H1 (cell line): ENCODE data around the gene ALPG. TPM values are rescaled to one million over a fixed set of nuclear protein-coding genes. Genes with fewer than 3 reads are reported as not detected.

Experiments used
- CTCF ChIA-PET: fragments of 300-600 bp; sonication (Branson Sonifier 250); formaldehyde crosslinking; loops from one replicate; lab custom pipeline; 2021; ENCODE audit not compliant: partially characterized antibody; lab: Charles Lee
- POLR2A ChIA-PET: fragments of 300-600 bp; sonication (Branson Sonifier 250); formaldehyde crosslinking; loops from one replicate; lab custom pipeline; 2021; ENCODE audit warnings: inconsistent platforms; ENCODE audit not compliant: partially characterized antibody; lab: Charles Lee
- DNase-seq, 2 experiments: peaks; one replicate each; pipeline versions ENCODE4 v3.0.0 to v3.0.0-alpha.2; 2010 to 2022; ENCODE audit warnings: low spot score in 2 of 2, low read depth in 1 of 2, mixed read lengths in 1 of 2
- FAIRE-seq: peaks from 2 replicates; lab custom pipeline; 2011; peaks lifted over from hg19 to GRCh38; lab: Jason Lieb, UNC
- H2AFZ ChIP-seq: 2 replicates; pipeline ENCODE4 v1.8.1; 2012; ENCODE audit warnings: low read length, inconsistent platforms
- H2AK5ac ChIP-seq: 2 replicates; pipeline ENCODE4 v1.6.1; 2013; ENCODE audit warnings: low read depth, low read length
- H2BK120ac ChIP-seq: replicated peaks from 2 replicates; pipeline ENCODE3; 2013; ENCODE audit warnings: low read depth, low read length, inconsistent platforms
- H2BK12ac ChIP-seq: 2 replicates; pipeline ENCODE4 v1.6.1; 2013; ENCODE audit warnings: low read depth, low read length
- H2BK15ac ChIP-seq: 2 replicates; pipeline ENCODE4 v1.6.1; 2013; ENCODE audit warnings: low read length
- H2BK20ac ChIP-seq: 2 replicates; pipeline ENCODE4 v1.6.1; 2013; ENCODE audit warnings: low read length
- H2BK5ac ChIP-seq: 2 replicates; pipeline ENCODE4 v1.6.1; 2013; ENCODE audit warnings: low read depth, low read length
- H3K14ac ChIP-seq: 2 replicates; pipeline ENCODE4 v1.6.1; 2013; ENCODE audit warnings: inconsistent platforms; ENCODE audit not compliant: insufficient read length
- H3K18ac ChIP-seq: 2 replicates; pipeline ENCODE4 v1.6.1; 2013; ENCODE audit warnings: low read length; ENCODE audit errors: extremely low read depth
- H3K23ac ChIP-seq: 2 replicates; pipeline ENCODE4 v1.6.1; 2013; ENCODE audit warnings: inconsistent platforms; ENCODE audit not compliant: insufficient read length
- H3K23me2 ChIP-seq: 2 replicates; pipeline ENCODE4 v1.6.1; 2013; ENCODE audit warnings: low read depth, low read length
- H3K27ac ChIP-seq: 2 replicates; pipeline ENCODE4 v1.6.1; 2011; ENCODE audit warnings: low read depth, low read length, inconsistent platforms
- H3K27me3 ChIP-seq, 4 experiments: replicated peaks in 1 of 4; 1 replicate in 1 of 4; 2 replicates in 3 of 4; pipeline versions ENCODE4 v1.6.1 to v1.8.1; 2011 to 2013; ENCODE audit warnings: low read length in 3 of 4, mild to moderate bottlenecking in 3 of 4, inconsistent platforms in 2 of 4, mixed read lengths in 2 of 4, moderate library complexity in 1 of 4; ENCODE audit not compliant: control insufficient read depth in 3 of 4, insufficient read depth in 3 of 4; ENCODE audit errors: extremely low read depth in 1 of 4
- H3K36me3 ChIP-seq, 4 experiments: 2 replicates each; pipeline versions ENCODE4 v1.6.1 to v1.8.1; 2011 to 2013; ENCODE audit warnings: mild to moderate bottlenecking in 4 of 4, low read length in 3 of 4, moderate library complexity in 2 of 4, control low read depth in 1 of 4, inconsistent platforms in 1 of 4; ENCODE audit not compliant: insufficient read depth in 4 of 4, control insufficient read depth in 2 of 4
- H3K4ac ChIP-seq: replicated peaks from 2 replicates; pipeline ENCODE3; 2013; ENCODE audit warnings: low read length, low read depth, mixed read lengths, inconsistent platforms; ENCODE audit not compliant: insufficient read length
- H3K4me1 ChIP-seq, 4 experiments: replicated peaks in 1 of 4; 1 replicate in 1 of 4; 2 replicates in 3 of 4; pipeline versions ENCODE4 v1.6.1 to v1.8.1; 2011 to 2013; ENCODE audit warnings: low read length in 3 of 4, inconsistent platforms in 2 of 4, mixed read lengths in 1 of 4; ENCODE audit not compliant: insufficient read depth in 4 of 4, control insufficient read depth in 3 of 4
- H3K4me2 ChIP-seq, 2 experiments: 2 replicates each; pipeline versions ENCODE4 v1.6.1 to v1.8.1; 2011 to 2013; ENCODE audit warnings: low read depth in 2 of 2, low read length in 2 of 2, control low read depth in 1 of 2, inconsistent platforms in 1 of 2, mild to moderate bottlenecking in 1 of 2; ENCODE audit not compliant: insufficient read depth in 1 of 2
- H3K4me3 ChIP-seq, 4 experiments: fragments of 200-600, 300-600 bp in 1 of 4; sonication (generic), shearing (Covaris generic), sonication (Bioruptor Twin) in 1 of 4; 2 replicates each; pipeline versions ENCODE4 v1.5.1 to v1.8.1; 2011 to 2016; ENCODE audit warnings: low read length in 4 of 4, low read depth in 3 of 4, control low read depth in 2 of 4, inconsistent platforms in 2 of 4, mild to moderate bottlenecking in 2 of 4, mixed read lengths in 1 of 4, moderate library complexity in 1 of 4; ENCODE audit not compliant: insufficient read depth in 2 of 4; ENCODE audit errors: extremely low read depth in 1 of 4
- H3K56ac ChIP-seq: replicated peaks from 2 replicates; pipeline ENCODE3; 2013; ENCODE audit warnings: low read depth, mild to moderate bottlenecking, mixed read lengths, low read length, inconsistent platforms; ENCODE audit not compliant: insufficient read length
- H3K79me1 ChIP-seq: 2 replicates; pipeline ENCODE4 v1.6.1; 2013; ENCODE audit warnings: low read depth, low read length, control low read depth
- H3K79me2 ChIP-seq, 2 experiments: 2 replicates each; pipeline versions ENCODE4 v1.6.1 to v1.8.1; 2012 to 2013; ENCODE audit warnings: low read length in 2 of 2, mild to moderate bottlenecking in 2 of 2, inconsistent platforms in 1 of 2; ENCODE audit not compliant: insufficient read depth in 2 of 2, control insufficient read depth in 1 of 2
- H3K9ac ChIP-seq, 4 experiments: replicated peaks in 1 of 4; 1 replicate in 1 of 4; 2 replicates in 3 of 4; pipeline versions ENCODE4 v1.6.1 to v1.8.1; 2011 to 2013; ENCODE audit warnings: low read depth in 3 of 4, low read length in 3 of 4, control low read depth in 2 of 4, mild to moderate bottlenecking in 2 of 4, moderate library complexity in 2 of 4, inconsistent platforms in 1 of 4; ENCODE audit errors: extremely low read depth in 1 of 4
- H3K9me3 ChIP-seq, 2 experiments: 2 replicates each; pipeline versions ENCODE4 v1.6.1 to v1.8.1; 2012 to 2013; ENCODE audit warnings: mild to moderate bottlenecking in 2 of 2, moderate library complexity in 2 of 2, control low read depth in 1 of 2, inconsistent platforms in 1 of 2, low read depth in 1 of 2, low read length in 1 of 2, mixed read lengths in 1 of 2; ENCODE audit not compliant: insufficient read depth in 2 of 2
- H4K20me1 ChIP-seq, 2 experiments: replicated peaks in 1 of 2; 2 replicates each; pipeline versions ENCODE3 to v1.8.1; 2011 to 2013; ENCODE audit warnings: inconsistent platforms in 2 of 2, low read length in 2 of 2, mild to moderate bottlenecking in 1 of 2; ENCODE audit not compliant: insufficient read depth in 2 of 2, control insufficient read depth in 1 of 2
- H4K5ac ChIP-seq: 2 replicates; pipeline ENCODE4 v1.6.1; 2013; ENCODE audit warnings: low read length, low read depth, mixed read lengths, inconsistent platforms; ENCODE audit not compliant: insufficient read length
- H4K8ac ChIP-seq: 2 replicates; pipeline ENCODE4 v1.8.0; 2013; ENCODE audit warnings: mild to moderate bottlenecking, moderate library complexity, low read length, inconsistent platforms; ENCODE audit not compliant: insufficient read depth; ENCODE audit errors: extremely low read depth
- H4K91ac ChIP-seq: replicated peaks from 2 replicates; pipeline ENCODE3; 2013; ENCODE audit warnings: low read length, mixed read lengths, inconsistent platforms; ENCODE audit not compliant: insufficient read length
- ATF3 ChIP-seq: IDR thresholded peaks from 2 replicates; pipeline ENCODE4 v1.6.1; 2011; ENCODE audit warnings: low read depth, mild to moderate bottlenecking, low read length; ENCODE audit not compliant: insufficient read depth
- CHD1 ChIP-seq: IDR thresholded peaks from 2 replicates; pipeline ENCODE4 v1.6.1; 2012; ENCODE audit warnings: low read depth, low read length, improper control_type of control experiment
- CHD2 ChIP-seq: IDR thresholded peaks from 2 replicates; pipeline ENCODE4 v1.6.1; 2012; ENCODE audit warnings: low read length, improper control_type of control experiment
- EP300 ChIP-seq, 2 experiments: IDR thresholded peaks; 1 replicate in 1 of 2; 2 replicates in 1 of 2; pipeline ENCODE4 v1.6.1; 2011 to 2012; ENCODE audit warnings: low read depth in 2 of 2, low read length in 2 of 2, mild to moderate bottlenecking in 2 of 2, borderline replicate concordance in 1 of 2, inconsistent platforms in 1 of 2, moderate library complexity in 1 of 2
- FOSL1 ChIP-seq: IDR thresholded peaks from 2 replicates; pipeline ENCODE4 v1.6.1; 2011; ENCODE audit warnings: mild to moderate bottlenecking, low read depth, low read length, moderate library complexity; ENCODE audit not compliant: insufficient read depth
- GABPA ChIP-seq: IDR thresholded peaks from 2 replicates; pipeline ENCODE4 v1.6.1; 2011; ENCODE audit warnings: mild to moderate bottlenecking, low read length, moderate library complexity, borderline replicate concordance; ENCODE audit not compliant: insufficient read depth
- GTF2F1 ChIP-seq: IDR thresholded peaks from 2 replicates; pipeline ENCODE4 v1.6.1; 2012; ENCODE audit warnings: low read depth, low read length, improper control_type of control experiment, borderline replicate concordance
- KDM1A ChIP-seq: fragments of 200-600, 300-600 bp; sonication (generic); IDR thresholded peaks from 2 replicates; pipeline ENCODE4 v1.7.1; 2016; ENCODE audit warnings: mild to moderate bottlenecking, low read length, borderline replicate concordance
- NANOG ChIP-seq: IDR thresholded peaks from 2 replicates; pipeline ENCODE4 v1.6.1; 2011; ENCODE audit warnings: low read length, low read depth, mild to moderate bottlenecking, inconsistent platforms; ENCODE audit not compliant: insufficient read depth, poor library complexity, severe bottlenecking
- POLR2A ChIP-seq, 2 experiments: IDR thresholded peaks; 1 replicate in 1 of 2; 2 replicates in 1 of 2; pipeline ENCODE4 v1.6.1; 2011; ENCODE audit warnings: low read depth in 2 of 2, low read length in 2 of 2, mild to moderate bottlenecking in 2 of 2; ENCODE audit errors: control extremely low read depth in 1 of 2
- POLR2AphosphoS5 ChIP-seq: IDR thresholded peaks from 2 replicates; pipeline ENCODE4 v1.6.1; 2011; ENCODE audit warnings: low read depth, low read length
- RBBP5 ChIP-seq: IDR thresholded peaks from 2 replicates; pipeline ENCODE4 v1.7.1; 2012; ENCODE audit warnings: low read depth, mild to moderate bottlenecking, inconsistent platforms, low read length, moderate library complexity, borderline replicate concordance
- SP1 ChIP-seq: IDR thresholded peaks from 2 replicates; pipeline ENCODE4 v1.6.1; 2011; ENCODE audit warnings: low read depth, low read length
- TAF7 ChIP-seq: optimal IDR thresholded peaks from 2 replicates; pipeline ENCODE3; 2011; ENCODE audit warnings: low read depth, mild to moderate bottlenecking, inconsistent platforms, low read length, moderate library complexity, borderline replicate concordance
- WGBS, 2 experiments: shearing (Covaris generic) in 1 of 2; methylation state at CpG; one replicate each; pipeline versions ENCODE4 v1.1.6 to v1.1.7; 2013 to 2015; ENCODE audit warnings: low lambda C conversion rate in 2 of 2, mixed read lengths in 2 of 2, inconsistent platforms in 1 of 2, low coverage in 1 of 2, missing lambda C conversion rate in 1 of 2; ENCODE audit not compliant: insufficient replicate concordance in 2 of 2, insufficient coverage in 1 of 2, insufficient read length in 1 of 2; ENCODE audit errors: extremely low coverage in 1 of 2, missing lambda C conversion rate in 1 of 2; 5-methylcytosine and 5-hydroxymethylcytosine counted together
- polyA plus RNA-seq, 7 experiments: library from polyadenylated mRNA; depleted of rRNA in 3 of 7; stranded (reverse) in 5 of 7; unstranded in 2 of 7; fragments of >200 nt in 5 of 7; fragments of 200-250 nt in 2 of 7; gene quantifications; 1 replicate in 5 of 7; 2 replicates in 1 of 7; 4 replicates in 1 of 7; pipeline versions ENCODE4 v1.2.1 to v1.2.3, GENCODE V29; 2011 to 2013; ENCODE audit warnings: missing spikeins in 2 of 7, mixed read lengths in 2 of 7
- total RNA-seq: library from RNA; stranded (reverse); fragmentation: NEBNext Ultra II Directional; extraction: Animal tissue kit (Norgen Biotek cat#: 25700); gene quantifications from 2 replicates; pipeline ENCODE4 v1.2.1, GENCODE V29; 2021

ALPG gene
- total and polyA plus RNA-seq, 2 of the 8 experiments (the other 6 are each of a cell fraction or from before 2014, with no cell fraction given), result 0.56 to 2.1 TPM

GRCh38 chr2:232384466-232384865 lies 22.2 kb upstream of the ALPG start:
- Histone ChIP-seq H3K79me2 (no peaks in the 10 kb centered on the region), H3K4me1 (peaks cover 5 to 32% (median 15%) of the 10 kb centered on the region in 4 experiments), H3K27ac (no peak overlapping the region), H2BK15ac (no peak overlapping the region), H3K79me1 (no peaks in the 10 kb centered on the region), H3K36me3 (no peaks in the 10 kb centered on the region; a peak in 1 of 8 replicates), H3K4me2 (no peak overlapping the region), H2BK5ac (no peak overlapping the region), H3K18ac (no peak overlapping the region), H3K4ac (no peak overlapping the region), H4K5ac (no peak overlapping the region), H2BK12ac (no peak overlapping the region), H3K23me2 (peaks cover 29% of the 10 kb centered on the region; the same call in 1 of the 2 replicates), H2AFZ (no peak overlapping the region), H4K8ac (no peak overlapping the region), H3K9me3 (no peaks in the 10 kb centered on the region), H3K23ac (no peak overlapping the region), H3K56ac (no peak overlapping the region), H3K27me3 (peaks cover 22 to 58% (median 56%) of the 10 kb centered on the region in 4 experiments), H4K20me1 (peaks cover 0 to 4% of the 10 kb centered on the region in 2 experiments), H3K4me3 (no peak overlapping the region), H2BK20ac (no peak overlapping the region), H2BK120ac (no peak overlapping the region), H2AK5ac (no peak overlapping the region), H3K14ac (no peak overlapping the region), H3K9ac (no peak overlapping the region), H4K91ac (no peak overlapping the region)
- WGBS, 2 experiments, result 89% methylated on average over 1 of the region's 1 CpG; no CpG with 5 or more reads in 1 of the 2 experiments
- POLR2A ChIA-PET, result interaction anchor here (1.0 to 5.0 kb wide), 4 partner anchors 9 to 35 kb away, joined by 3 to 57 read pairs (median 5); no protein-coding TSS in a partner anchor
- CTCF ChIA-PET, result interaction anchor here (0.9 to 2.8 kb wide), 8 partner anchors 14 to 137 kb away, joined by 3 to 15 read pairs (median 6); no protein-coding TSS in a partner anchor
- FAIRE-seq, result no peak
- no peak for DNase-seq
- TF ChIP-seq TAF7 (no peak), FOSL1 (no peak), RBBP5 (no peak), POLR2AphosphoS5 (no peak), SP1 (no peak), CHD1 (no peak), CHD2 (no peak), GABPA (no peak), ATF3 (no peak), POLR2A (IDR thresholded peaks at IDR 0.05; ENCODE audit: control extremely low read depth in 1 of 2, low read depth in 2 of 2, low read length in 2 of 2) (no peak), NANOG (no peak), GTF2F1 (no peak), KDM1A (no peak), EP300 (IDR thresholded peaks at IDR 0.05; ENCODE audit: borderline replicate concordance in 1 of 2, low read depth in 2 of 2, low read length in 2 of 2) (no peak)
